ENCODE results near the gene VPREB1.

- TF ChIP-seq CTCF (conservative IDR thresholded peaks at IDR 0.05; ENCODE audit: low read depth, low read length) (no peak), BHLHE40 (IDR thresholded peaks at IDR 0.05; ENCODE audit: low read depth, low read length) (no peak), RCOR1 (IDR thresholded peaks at IDR 0.05; ENCODE audit: insufficient replicate concordance, low read length) (no peak), SMC3 (IDR thresholded peaks at IDR 0.05; ENCODE audit: low read depth, low read length) (no peak), MAZ (IDR thresholded peaks at IDR 0.05; ENCODE audit: borderline replicate concordance, low read depth, low read length) (no peak), RFX5 (IDR thresholded peaks at IDR 0.05; ENCODE audit: low read depth, low read length) (no peak)
These were observed 43.9 kb upstream of the VPREB1 start for GRCh38 chr22:22200569-22201184.
